A673 (cell line): ENCODE data around the gene WDSUB1. TPM values are rescaled to one million over a fixed set of nuclear protein-coding genes. Genes with fewer than 3 reads are reported as not detected.

ENCODE experiments used
- BruUV-seq: library from RNA; stranded (reverse); fragments of 400-500 nt; replicated peaks from 2 replicates; lab custom pipeline; 2021; lab: Mats Ljungman, UMichigan
- CTCF ChIA-PET: fragments of 300-600 bp; sonication (Branson Sonifier 250); formaldehyde crosslinking; loops from one replicate; lab custom pipeline; 2022; ENCODE audit warnings: antibody characterized with exemption; lab: Charles Lee
- POLR2A ChIA-PET: fragments of 300-600 bp; sonication (Branson Sonifier 250); formaldehyde crosslinking; loops from one replicate; lab custom pipeline; 2022; ENCODE audit warnings: antibody characterized with exemption; ENCODE audit not compliant: low non-redundant PET; lab: Charles Lee
- DNase-seq: peaks from one replicate; pipeline ENCODE4 v3.0.0-alpha.2; 2015; ENCODE audit warnings: low spot score
- H3K27ac ChIP-seq: fragments of 200-600 bp; sonication (generic); 2 replicates; pipeline ENCODE4 v1.5.1; 2016; ENCODE audit warnings: mixed run types, low read depth, mild to moderate bottlenecking, mixed read lengths, antibody characterized with exemption, low read length; ENCODE audit not compliant: poor library complexity, severe bottlenecking
- H3K27me3 ChIP-seq: fragments of 200-600 bp; sonication (generic); replicated peaks from 2 replicates; pipeline ENCODE4 v1.6.1; 2017; ENCODE audit warnings: mixed run types, low read depth, mild to moderate bottlenecking, mixed read lengths, antibody characterized with exemption, low read length; ENCODE audit not compliant: insufficient read depth, poor library complexity
- H3K36me3 ChIP-seq: fragments of 200-600 bp; sonication (generic); 2 replicates; pipeline ENCODE4 v1.6.1; 2016; ENCODE audit warnings: mixed run types, mild to moderate bottlenecking, mixed read lengths, antibody characterized with exemption, low read length; ENCODE audit not compliant: insufficient read depth, poor library complexity, severe bottlenecking
- H3K4me1 ChIP-seq: fragments of 200-600 bp; sonication (generic); 2 replicates; pipeline ENCODE4 v1.6.1; 2017; ENCODE audit warnings: mixed run types, mild to moderate bottlenecking, mixed read lengths, antibody characterized with exemption, low read length; ENCODE audit not compliant: insufficient read depth, poor library complexity, severe bottlenecking
- H3K4me3 ChIP-seq: fragments of 200-600 bp; sonication (generic); 2 replicates; pipeline ENCODE4 v1.5.1; 2016; ENCODE audit warnings: low read depth, mixed run types, mild to moderate bottlenecking, mixed read lengths, low read length; ENCODE audit not compliant: poor library complexity, severe bottlenecking
- H3K9me3 ChIP-seq: fragments of 200-600 bp; sonication (generic); 2 replicates; pipeline ENCODE4 v1.6.1; 2016; ENCODE audit warnings: mixed run types, low read depth, mild to moderate bottlenecking, mixed read lengths, antibody characterized with exemption, low read length; ENCODE audit not compliant: poor library complexity, severe bottlenecking
- CTCF ChIP-seq: fragments of 300-800, 200-600 bp; sonication (generic); conservative IDR thresholded peaks from 2 replicates; pipeline ENCODE4 v1.5.1; 2017; ENCODE audit warnings: low read depth, mild to moderate bottlenecking, antibody characterized with exemption, low read length, moderate library complexity, mixed read lengths
- EZH2 ChIP-seq: fragments of 200-600 bp; sonication (generic); IDR thresholded peaks from 2 replicates; pipeline ENCODE4 v1.6.1; 2017; ENCODE audit warnings: borderline replicate concordance, low read depth, mild to moderate bottlenecking, mixed read lengths, antibody characterized with exemption, low read length; ENCODE audit not compliant: poor library complexity, severe bottlenecking
- intact Hi-C: fragments of 100-400 bp; cut with micrococcal nuclease; formaldehyde crosslinking; loops from one replicate; pipeline ENCODE4 v1.10.0; 2022; ENCODE audit not compliant: unreplicated experiment
- total RNA-seq: library from RNA; stranded (reverse); gene quantifications from 2 replicates; pipeline ENCODE4 v1.2.3, GENCODE V29; 2021

WDSUB1 gene
- total RNA-seq, 1 experiment from 2014 or later: 11.9 TPM

- Histone ChIP-seq H3K4me1 (no peaks in the 10 kb centered on the region), H3K36me3 (no peaks in the 10 kb centered on the region), H3K9me3 (no peaks in the 10 kb centered on the region), H3K27me3 (no peaks in the 10 kb centered on the region), H3K4me3 (no peak overlapping the region), H3K27ac (no peak overlapping the region)
- CTCF ChIA-PET: no interaction called here
- no peak for TF ChIP-seq CTCF
- no peak for TF ChIP-seq EZH2
- DNase-seq: no peak
- no TSS peak for BruUV-seq
- intact Hi-C loops: no loop called here
- POLR2A ChIA-PET: no interaction called here
Measured at GRCh38 chr2:159209341-159210306, 76.9 kb downstream of the WDSUB1 start.

GRCh38 chr2:159208438-159208837, 78.1 kb downstream of the WDSUB1 start:
- Histone ChIP-seq H3K27me3 (no peaks in the 10 kb centered on the region), H3K4me1 (no peaks in the 10 kb centered on the region), H3K27ac (no peak overlapping the region), H3K9me3 (no peaks in the 10 kb centered on the region), H3K4me3 (no peak overlapping the region), H3K36me3 (no peaks in the 10 kb centered on the region)
- CTCF ChIA-PET: no interaction called here
- BruUV-seq: no TSS peak
- POLR2A ChIA-PET: no interaction called here
- intact Hi-C loops: no loop called here
- DNase-seq: no peak
- no peak for TF ChIP-seq CTCF
- no peak for TF ChIP-seq EZH2

- TF ChIP-seq EZH2: no peak
- TF ChIP-seq CTCF: no peak
- H3K9me3 ChIP-seq: no peaks in the 10 kb centered on the region
- ChIA-PET CTCF (no interaction called here), POLR2A (interaction anchor here (0.5 kb wide), 1 partner anchor 164 kb away, joined by 17 read pairs; no protein-coding TSS in a partner anchor)
- H3K36me3 ChIP-seq: no peaks in the 10 kb centered on the region
- no peak overlapping the region for H3K27ac ChIP-seq
- no peaks in the 10 kb centered on the region for H3K27me3 ChIP-seq
- H3K4me1 ChIP-seq: no peaks in the 10 kb centered on the region
- BruUV-seq: no TSS peak
- intact Hi-C loops: no loop called here
- H3K4me3 ChIP-seq: no peak overlapping the region
- no peak for DNase-seq
Measured at GRCh38 chr2:159206736-159207380, 79.6 kb downstream of the WDSUB1 start.
